Measurements from ENCODE around the gene INPP5D. TPM values are rescaled to one million over a fixed set of nuclear protein-coding genes. Genes with fewer than 3 reads are reported as not detected.
"Not testable (repeated sequence)": the region's sequence is repeated elsewhere in the genome, so short reads cannot be mapped to it uniquely, and the experiment has no call there.

INPP5D gene
- polyA plus RNA-seq, 1 of the 3 experiments (the other 2 are of a cell fraction) = 1.3 TPM

GRCh38 chr2:233017947-233018346, 42.2 kb upstream of the INPP5D start:
- no peak for DNase-seq
- Histone ChIP-seq H3K79me2 (ENCODE audit: insufficient read depth) (no peaks in the 10 kb centered on the region), H3F3A (replicated peaks; ENCODE audit: insufficient read depth) (no peaks in the 10 kb centered on the region), H3K36me3 (replicated peaks in 1 of 2; ENCODE audit: control insufficient read depth in 1 of 2, insufficient read depth in 2 of 2, low read length in 1 of 2) (no peaks in the 10 kb centered on the region), H3K27ac (ENCODE audit: low read depth in 2 of 2, low read length in 1 of 2) (no peak overlapping the region), H2AFZ (ENCODE audit: low read depth) (no peak overlapping the region), H3K9ac (no peak overlapping the region), H3K4me1 (ENCODE audit: control insufficient read depth in 1 of 2, insufficient read depth in 2 of 2, low read depth in 1 of 2, low read length in 1 of 2) (no peaks in the 10 kb centered on the region), H3K4me2 (no peak overlapping the region), H4K20me1 (ENCODE audit: insufficient read depth) (no peaks in the 10 kb centered on the region), H3K4me3 (ENCODE audit: low read depth in 2 of 2, low read length in 1 of 2) (no peak overlapping the region), H3K27me3 (ENCODE audit: insufficient read depth) (no peaks in the 10 kb centered on the region), H3K9me2 (no peaks in the 10 kb centered on the region), H3K9me3 (no peaks in the 10 kb centered on the region)
- ChIA-PET CTCF (interaction anchor here (1.1 kb wide), 1 partner anchor 11 kb away, joined by 7 read pairs; no protein-coding TSS in a partner anchor), POLR2A (no interaction called here)
- WGBS (ENCODE audit: low lambda C conversion rate) = 81% methylated on average over 1 of the region's 1 CpG
- TF ChIP-seq TEAD4 (IDR thresholded peaks at IDR 0.05; ENCODE audit: borderline replicate concordance, insufficient read depth) (no peak), USF2 (IDR thresholded peaks at IDR 0.05; ENCODE audit: borderline replicate concordance, low read depth, low read length) (no peak), EZH2phosphoT487 (IDR thresholded peaks at IDR 0.05; ENCODE audit: borderline replicate concordance, low read depth) (no peak), GATA2 (CRISPR knock-in tag; IDR thresholded peaks at IDR 0.05) (no peak), RFX5 (IDR thresholded peaks at IDR 0.05; ENCODE audit: low read length) (no peak)

- H3F3A ChIP-seq (replicated peaks; ENCODE audit: insufficient read depth); H3K4me1 ChIP-seq (ENCODE audit: control insufficient read depth in 1 of 2, insufficient read depth in 2 of 2, low read depth in 1 of 2, low read length in 1 of 2); H3K36me3 ChIP-seq (replicated peaks in 1 of 2; ENCODE audit: control insufficient read depth in 1 of 2, insufficient read depth in 2 of 2, low read length in 1 of 2); H3K9ac ChIP-seq; H3K4me3 ChIP-seq (ENCODE audit: low read depth in 2 of 2, low read length in 1 of 2); H3K9me3 ChIP-seq; H3K9me2 ChIP-seq; POLR2A ChIA-PET; H3K27ac ChIP-seq (ENCODE audit: low read depth in 2 of 2, low read length in 1 of 2); H3K79me2 ChIP-seq (ENCODE audit: insufficient read depth); H3K27me3 ChIP-seq (ENCODE audit: insufficient read depth); H2AFZ ChIP-seq (ENCODE audit: low read depth); DNase-seq; H4K20me1 ChIP-seq (ENCODE audit: insufficient read depth); H3K4me2 ChIP-seq: not testable (repeated sequence)
- CTCF ChIA-PET = interaction anchor here (0.7 kb wide), 1 partner anchor 34 kb away, joined by 3 read pairs; no protein-coding TSS in a partner anchor
- WGBS (ENCODE audit: low lambda C conversion rate) = 84% methylated on average over 4 of the region's 4 CpGs
Measured at GRCh38 chr2:233019610-233020009, 40.5 kb upstream of the INPP5D start.

GRCh38 chr2:233020454-233020853, 39.7 kb upstream of the INPP5D start:
- ChIA-PET CTCF (interaction anchor here (1.4 kb wide), 1 partner anchor 9 kb away, joined by 4 read pairs; no protein-coding TSS in a partner anchor), POLR2A (no interaction called here)
- H3K9me2 ChIP-seq = no peaks in the 10 kb centered on the region
- no peaks in the 10 kb centered on the region for H3K27me3 ChIP-seq (ENCODE audit: insufficient read depth)
- no peak overlapping the region for H3K27ac ChIP-seq (ENCODE audit: low read depth in 2 of 2, low read length in 1 of 2)
- H3K9me3 ChIP-seq = no peaks in the 10 kb centered on the region
- H3K36me3 ChIP-seq (replicated peaks in 1 of 2; ENCODE audit: control insufficient read depth in 1 of 2, insufficient read depth in 2 of 2, low read length in 1 of 2) = no peaks in the 10 kb centered on the region
- no peak for DNase-seq
- H2AFZ ChIP-seq (ENCODE audit: low read depth) = no peak overlapping the region
- H3K4me3 ChIP-seq (ENCODE audit: low read depth in 2 of 2, low read length in 1 of 2) = no peak overlapping the region
- H3K9ac ChIP-seq = no peak overlapping the region
- no peaks in the 10 kb centered on the region for H3F3A ChIP-seq (replicated peaks; ENCODE audit: insufficient read depth)
- no peaks in the 10 kb centered on the region for H3K79me2 ChIP-seq (ENCODE audit: insufficient read depth)
- H3K4me2 ChIP-seq = no peak overlapping the region
- H3K4me1 ChIP-seq (ENCODE audit: control insufficient read depth in 1 of 2, insufficient read depth in 2 of 2, low read depth in 1 of 2, low read length in 1 of 2) = no peaks in the 10 kb centered on the region
- H4K20me1 ChIP-seq (ENCODE audit: insufficient read depth) = no peaks in the 10 kb centered on the region
- 79% methylated on average over 2 of the region's 2 CpGs for WGBS (ENCODE audit: low lambda C conversion rate)
- TF ChIP-seq FOXM1 (IDR thresholded peaks at IDR 0.05; ENCODE audit: low read depth) = no peak
- TF ChIP-seq NRF1 (IDR thresholded peaks at IDR 0.05; ENCODE audit: low read depth, low read length) = no peak
- TF ChIP-seq SIN3A (IDR thresholded peaks at IDR 0.05; ENCODE audit: borderline replicate concordance, low read depth, low read length) = no peak
- no peak for TF ChIP-seq CHD2 (IDR thresholded peaks at IDR 0.05; ENCODE audit: low read length, partially characterized antibody)
- no peak for TF ChIP-seq FOSL2 (IDR thresholded peaks at IDR 0.05; ENCODE audit: borderline replicate concordance, low read depth)
- no peak for TF ChIP-seq MXI1 (IDR thresholded peaks at IDR 0.05; ENCODE audit: low read depth, low read length)
- no peak for TF ChIP-seq RCOR1 (IDR thresholded peaks at IDR 0.05; ENCODE audit: low read length)
- no peak for TF ChIP-seq RFX5 (IDR thresholded peaks at IDR 0.05; ENCODE audit: low read length)
- no peak for TF ChIP-seq USF2 (IDR thresholded peaks at IDR 0.05; ENCODE audit: borderline replicate concordance, low read depth, low read length)
- TF ChIP-seq PBX3 (IDR thresholded peaks at IDR 0.05) = no peak
- no peak for TF ChIP-seq CTCF (IDR thresholded peaks at IDR 0.05)
